HG02943 (cell line): Measurements from ENCODE around the gene SMARCB1.
"Not testable (repeated sequence)": the region's sequence is repeated elsewhere in the genome, so short reads cannot be mapped to it uniquely, and the experiment has no call there.

Source experiments
- ATAC-seq: cut with Tn5 transposase; IDR thresholded peaks from one replicate; pipeline ENCODE4 v1.9.1; 2021; ENCODE audit warnings: mild to moderate bottlenecking, low read depth, moderate library complexity; ENCODE audit not compliant: unreplicated experiment

The SMARCB1 gene

DNA sequence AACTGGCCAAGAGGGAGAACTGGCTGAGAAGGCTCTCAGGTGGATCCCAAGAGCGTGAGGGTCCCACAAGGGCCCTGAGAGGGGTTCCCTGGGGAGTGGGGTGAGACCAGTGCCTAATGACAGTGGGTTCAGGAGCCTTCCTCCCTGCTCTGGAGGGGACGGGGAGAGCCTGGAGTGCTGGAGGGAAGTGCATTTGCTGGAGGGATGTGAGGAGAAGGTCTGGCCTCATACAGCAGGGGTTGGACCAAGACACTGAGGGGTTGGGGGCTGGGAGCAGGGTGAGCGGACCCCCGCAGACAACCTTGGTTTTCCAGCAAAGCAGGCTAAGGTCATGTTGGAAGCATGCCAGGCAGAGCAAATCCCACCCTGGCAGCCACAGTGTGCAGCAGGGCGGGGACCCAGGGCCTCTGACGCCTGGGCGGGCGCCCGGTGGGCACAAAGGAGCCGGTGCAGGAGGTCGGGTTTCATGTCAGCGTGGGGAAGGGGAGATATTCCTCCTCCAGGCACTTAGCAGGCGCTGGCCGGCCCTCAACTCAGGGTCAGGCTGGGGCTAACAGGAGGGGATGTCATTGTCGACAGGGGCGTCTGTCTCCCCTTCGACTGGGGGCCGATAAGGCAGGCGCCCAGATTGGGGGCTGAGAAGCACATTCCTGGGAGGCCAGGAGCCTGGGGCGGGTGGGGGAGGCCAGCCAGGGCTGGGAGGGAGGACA lies 55.1 kb downstream of the SMARCB1 start:
- no peak for ATAC-seq

DNA sequence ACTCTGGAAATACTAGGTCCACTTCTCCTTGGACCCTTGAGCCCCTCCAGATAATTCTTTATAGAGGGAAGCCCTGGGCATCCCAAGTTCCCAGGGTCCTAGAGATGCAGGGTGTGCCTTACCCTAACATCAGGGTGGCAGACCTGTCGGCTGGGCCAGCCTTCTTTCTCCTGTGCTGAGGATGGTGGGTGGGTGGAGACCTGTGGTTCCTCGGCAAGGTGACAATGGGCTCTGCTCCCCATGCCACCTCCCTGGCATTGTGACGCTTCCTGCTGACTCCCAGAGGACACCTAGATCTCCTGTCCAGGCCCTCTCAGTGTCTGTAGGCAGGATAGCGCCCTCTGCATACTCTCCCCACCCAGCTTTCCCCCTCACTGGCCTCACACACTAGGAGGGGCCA lies 55.8 kb downstream of the SMARCB1 start:
- no peak for ATAC-seq

DNA sequence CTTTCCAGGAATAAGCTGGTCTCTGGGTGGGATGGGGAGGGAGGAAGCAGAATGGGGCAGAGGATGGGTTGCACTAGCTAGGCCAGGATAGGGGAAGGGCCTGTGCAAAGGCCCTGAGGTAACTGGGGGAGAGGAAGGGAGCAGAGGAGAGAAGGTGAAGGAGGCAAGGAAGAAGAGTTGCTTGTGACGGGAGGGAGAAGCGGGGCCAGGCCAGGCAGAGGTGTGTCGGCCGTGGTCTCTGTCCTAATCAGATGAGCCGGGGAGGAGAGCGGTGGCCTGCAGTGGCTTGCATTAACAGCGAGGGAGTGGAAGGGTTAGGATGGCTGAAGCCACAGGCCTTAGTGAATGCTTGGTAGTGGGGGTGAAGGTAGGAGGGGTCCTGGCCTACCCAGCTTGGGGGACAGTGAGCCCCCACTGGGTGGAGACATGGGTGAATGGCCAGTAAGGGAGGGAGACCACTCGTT lies 58.0 kb downstream of the SMARCB1 start:
- ATAC-seq, result no peak

DNA sequence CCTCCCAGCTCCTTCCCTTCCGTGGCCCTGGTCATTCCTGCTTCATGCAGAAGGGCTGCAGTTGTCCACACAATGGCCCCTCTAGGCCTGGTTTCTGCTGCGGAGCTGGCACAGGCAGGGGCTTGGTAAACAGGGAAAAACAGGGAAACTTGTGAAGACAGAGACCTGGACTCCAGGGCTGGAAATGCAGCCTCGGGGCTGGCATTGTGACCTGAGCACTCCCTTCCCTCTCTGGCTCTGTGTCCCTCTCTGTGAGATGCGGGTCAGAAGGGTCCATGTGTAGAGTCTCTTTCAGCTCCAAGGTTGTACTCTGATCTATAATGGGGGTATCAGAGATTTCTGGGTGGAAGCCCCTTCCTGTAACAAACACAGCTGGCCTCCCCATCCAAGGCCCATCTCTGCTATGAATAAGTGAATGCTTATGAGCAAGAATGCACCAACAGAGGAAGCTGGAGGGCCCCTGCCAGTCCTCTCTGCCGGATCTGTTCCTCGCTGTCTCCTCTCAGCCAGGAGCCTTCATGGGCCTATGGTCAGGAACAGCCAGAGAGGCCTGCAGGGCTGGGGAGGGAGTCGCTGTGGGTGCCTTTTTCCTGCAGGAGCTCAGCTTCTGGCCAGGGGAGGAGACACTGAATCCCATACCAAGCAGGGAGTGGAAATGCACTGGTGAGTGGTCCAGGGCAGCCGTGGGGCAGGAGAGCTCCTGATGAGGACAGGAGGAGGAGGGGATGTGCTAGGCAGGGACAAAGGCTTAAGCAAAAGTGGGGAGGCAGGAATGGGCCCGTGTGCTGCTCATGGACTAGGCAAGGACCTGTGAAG lies 58.7 kb downstream of the SMARCB1 start:
- ATAC-seq, result no peak

DNA sequence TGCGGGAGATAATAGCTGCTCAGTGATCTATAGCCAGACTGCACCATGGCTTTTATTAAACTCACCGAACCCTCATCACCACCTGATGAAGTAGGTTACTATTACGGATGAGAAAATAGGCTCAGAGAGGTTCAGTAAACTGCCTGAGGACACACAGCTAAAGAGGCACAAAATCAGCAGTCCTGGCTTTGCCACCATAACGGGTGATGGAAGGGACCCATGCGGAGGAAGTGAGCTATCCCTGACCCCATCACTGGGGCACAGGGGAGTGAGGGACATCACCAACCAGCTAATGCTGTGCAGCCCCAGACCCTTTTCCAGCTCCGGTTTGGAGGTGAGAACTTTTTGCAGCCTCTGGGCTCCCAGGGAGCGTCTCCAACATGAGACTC lies 59.3 kb downstream of the SMARCB1 start:
- ATAC-seq, result no peak

DNA sequence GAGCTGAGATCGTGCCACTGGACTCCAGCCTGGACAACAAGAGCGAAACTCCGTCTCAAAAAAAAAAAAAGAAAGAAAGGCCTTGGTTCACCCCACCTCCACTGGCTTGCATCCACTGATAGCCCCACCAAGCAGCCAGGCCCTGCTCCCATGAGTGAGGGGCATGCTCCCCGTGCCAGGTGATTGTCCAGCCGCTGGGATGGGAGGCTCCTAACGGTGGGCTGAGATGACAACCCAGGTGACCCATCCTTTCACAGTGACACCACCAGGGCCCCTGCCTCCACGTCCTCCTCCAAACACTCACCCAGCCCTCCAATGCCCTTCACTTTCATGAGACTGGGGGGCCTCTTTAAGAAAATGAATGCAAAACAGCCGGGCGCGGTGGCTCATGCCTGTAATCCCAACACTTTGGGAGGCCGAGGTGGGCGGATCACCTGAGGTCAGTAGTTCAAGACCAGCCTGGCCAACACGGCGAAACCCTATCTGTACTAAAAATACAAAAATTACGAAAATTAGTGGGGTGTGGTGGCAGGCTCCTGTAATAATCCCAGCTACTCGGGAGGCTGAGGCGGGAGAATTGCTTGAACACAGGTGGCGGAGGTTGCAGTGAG lies 60.6 kb downstream of the SMARCB1 start:
- no peak for ATAC-seq

DNA sequence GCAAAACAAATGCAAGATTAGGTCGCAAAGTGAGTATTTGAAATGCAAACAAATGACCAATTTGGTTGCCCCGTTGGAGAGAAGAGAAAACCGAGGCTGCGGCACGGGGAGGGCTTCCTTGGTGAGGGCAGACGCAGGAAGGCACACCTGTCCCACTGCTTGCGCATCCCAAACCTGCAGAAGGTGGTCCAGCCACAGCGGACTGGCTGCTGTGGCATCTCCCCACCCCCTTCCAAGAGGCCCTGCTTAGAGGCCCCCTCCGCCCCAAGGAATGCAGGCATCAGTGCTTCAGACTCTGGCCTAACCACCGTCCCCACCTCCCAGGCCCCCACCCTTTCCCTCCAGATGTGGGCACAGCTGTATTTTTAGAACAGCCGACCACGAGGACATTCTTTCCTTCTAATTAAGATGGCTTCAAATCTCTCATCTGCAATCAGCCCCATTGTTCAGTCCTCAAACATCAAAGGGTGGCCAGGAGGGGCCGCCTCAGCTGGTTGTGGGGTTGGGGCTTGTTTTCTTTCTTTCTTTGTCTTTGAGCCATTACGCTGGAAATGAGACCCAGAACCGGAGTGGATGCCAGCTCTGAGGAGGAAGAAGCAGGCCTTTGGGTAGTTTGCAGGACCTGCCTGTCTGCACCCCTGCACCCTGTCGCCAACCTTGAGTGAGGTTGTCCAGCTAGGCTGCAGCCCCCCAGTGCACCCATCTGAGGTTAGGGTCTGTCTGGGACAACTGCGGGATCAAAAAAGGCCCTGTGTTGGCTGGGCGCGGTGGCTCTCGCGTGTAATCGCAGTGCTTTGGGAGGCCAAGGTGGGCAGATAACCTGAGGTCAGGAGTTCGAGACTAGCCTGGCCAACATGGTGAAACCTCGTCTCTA lies 61.5 kb downstream of the SMARCB1 start:
- ATAC-seq, result no peak

DNA sequence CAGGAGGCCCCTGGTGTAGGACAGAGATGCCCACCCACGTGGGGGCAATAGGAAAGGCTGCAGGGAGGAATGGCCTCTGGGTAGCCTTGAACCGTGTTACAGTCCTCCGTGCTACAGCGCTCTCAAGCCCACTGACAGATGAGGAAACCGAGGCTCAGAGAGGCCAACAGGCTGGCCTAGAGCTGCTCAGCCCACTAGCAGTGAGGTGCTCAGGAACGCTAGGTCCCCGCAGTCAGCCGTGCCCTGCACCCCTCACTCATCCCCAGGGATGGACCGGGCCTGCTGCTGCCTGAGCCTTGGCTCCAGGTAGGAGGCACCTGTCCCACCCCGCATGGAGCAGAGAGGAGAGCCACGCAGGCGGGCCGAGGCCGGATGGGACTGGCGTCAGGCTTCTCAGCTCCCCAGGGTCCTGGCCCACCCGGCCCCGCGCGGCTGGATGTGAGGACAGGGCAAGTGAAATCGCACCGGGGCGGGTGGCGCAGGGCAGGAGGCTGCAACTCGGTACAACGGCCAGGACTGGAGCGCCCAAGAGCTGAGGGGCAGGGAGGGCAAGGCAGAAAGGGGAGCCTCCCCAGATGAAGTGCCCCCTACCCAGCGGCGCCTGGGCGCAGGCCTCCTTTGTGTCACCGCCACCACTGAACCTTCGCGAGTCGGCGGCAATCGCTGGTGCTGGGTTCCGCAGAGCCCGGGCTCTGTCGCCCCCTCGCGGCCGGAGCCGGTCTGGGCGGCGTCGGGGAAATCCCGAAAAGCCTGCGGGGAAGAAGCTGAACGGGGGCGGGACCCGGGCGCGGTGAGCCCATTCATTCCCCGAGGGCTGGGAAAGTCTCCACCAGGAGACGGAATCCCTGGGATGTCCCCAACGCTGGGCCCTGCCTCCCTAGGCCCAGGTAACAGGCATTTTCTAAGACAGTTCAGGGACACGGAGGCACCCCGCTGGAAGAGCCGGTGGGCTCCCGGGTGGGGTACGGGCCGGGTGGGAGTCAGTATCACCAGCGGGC lies 62.5 kb downstream of the SMARCB1 start:
- no peak for ATAC-seq

DNA sequence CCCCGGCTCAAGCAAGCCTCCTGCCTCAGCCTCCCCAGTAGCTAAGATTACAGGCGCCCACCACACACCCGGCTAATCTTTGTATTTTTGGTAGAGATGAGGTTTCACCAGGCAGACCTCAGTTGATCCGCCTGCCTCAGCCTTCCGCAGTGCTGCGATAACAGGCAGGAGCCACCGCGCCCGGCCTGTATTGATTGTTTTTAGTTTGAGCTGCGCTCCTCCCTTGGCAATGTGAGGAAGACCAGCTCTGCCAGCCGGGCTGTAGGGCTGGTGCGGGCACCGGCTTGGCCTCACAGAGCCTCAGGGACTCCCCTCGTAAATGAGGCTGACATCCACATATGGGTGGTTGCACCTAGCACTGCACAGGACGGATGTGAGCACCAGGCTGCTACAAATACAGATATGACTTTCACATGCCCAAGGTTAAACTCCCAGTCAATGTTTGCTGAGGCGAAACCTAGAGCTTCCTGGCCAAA lies 63.4 kb downstream of the SMARCB1 start:
- peak; percentile 49 for ATAC-seq

DNA sequence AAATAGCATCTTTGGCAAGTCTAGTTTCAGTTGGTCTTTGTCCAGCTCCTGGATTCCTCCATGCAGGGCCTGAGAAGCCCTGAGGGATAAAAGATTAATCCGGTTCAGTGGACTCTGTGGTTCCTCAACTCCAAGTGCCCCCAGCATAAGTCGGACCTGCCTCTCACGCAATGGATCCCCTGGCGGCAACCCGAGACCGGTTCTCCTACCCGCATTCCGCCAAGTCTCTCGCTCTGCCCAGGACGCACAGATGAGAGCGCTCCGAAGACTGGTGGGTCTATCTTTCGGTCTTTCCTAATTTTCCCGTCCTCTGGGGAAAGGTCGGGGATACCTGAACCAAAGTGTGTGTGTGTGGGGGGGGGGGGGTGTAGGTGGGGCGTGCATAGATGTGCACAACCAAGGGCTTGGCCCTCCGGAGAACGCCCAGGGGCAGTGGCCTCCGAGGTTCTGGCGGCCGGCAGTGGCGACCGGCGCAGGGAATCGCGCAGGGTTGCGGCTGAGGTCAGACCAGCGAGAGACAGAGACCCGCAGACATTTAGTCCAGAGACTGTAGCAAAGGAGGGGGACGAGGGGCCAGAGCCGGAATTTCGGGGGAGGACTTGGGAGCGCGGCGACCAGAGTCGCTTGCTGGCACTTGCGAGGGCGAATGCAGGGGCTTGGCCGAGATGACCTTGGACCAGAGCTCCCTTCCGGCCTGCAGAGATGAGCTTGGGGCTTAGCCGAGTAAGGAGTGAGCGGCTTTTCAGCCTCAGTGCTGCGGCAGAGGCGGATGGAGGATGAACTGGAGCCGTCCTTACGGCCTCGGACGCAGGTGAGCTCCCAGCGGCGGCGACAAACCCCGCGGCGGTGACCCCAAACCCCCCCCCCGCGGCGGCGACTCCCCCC lies 70.2 kb downstream of the SMARCB1 start:
- ATAC-seq, result peak; percentile 39

DNA sequence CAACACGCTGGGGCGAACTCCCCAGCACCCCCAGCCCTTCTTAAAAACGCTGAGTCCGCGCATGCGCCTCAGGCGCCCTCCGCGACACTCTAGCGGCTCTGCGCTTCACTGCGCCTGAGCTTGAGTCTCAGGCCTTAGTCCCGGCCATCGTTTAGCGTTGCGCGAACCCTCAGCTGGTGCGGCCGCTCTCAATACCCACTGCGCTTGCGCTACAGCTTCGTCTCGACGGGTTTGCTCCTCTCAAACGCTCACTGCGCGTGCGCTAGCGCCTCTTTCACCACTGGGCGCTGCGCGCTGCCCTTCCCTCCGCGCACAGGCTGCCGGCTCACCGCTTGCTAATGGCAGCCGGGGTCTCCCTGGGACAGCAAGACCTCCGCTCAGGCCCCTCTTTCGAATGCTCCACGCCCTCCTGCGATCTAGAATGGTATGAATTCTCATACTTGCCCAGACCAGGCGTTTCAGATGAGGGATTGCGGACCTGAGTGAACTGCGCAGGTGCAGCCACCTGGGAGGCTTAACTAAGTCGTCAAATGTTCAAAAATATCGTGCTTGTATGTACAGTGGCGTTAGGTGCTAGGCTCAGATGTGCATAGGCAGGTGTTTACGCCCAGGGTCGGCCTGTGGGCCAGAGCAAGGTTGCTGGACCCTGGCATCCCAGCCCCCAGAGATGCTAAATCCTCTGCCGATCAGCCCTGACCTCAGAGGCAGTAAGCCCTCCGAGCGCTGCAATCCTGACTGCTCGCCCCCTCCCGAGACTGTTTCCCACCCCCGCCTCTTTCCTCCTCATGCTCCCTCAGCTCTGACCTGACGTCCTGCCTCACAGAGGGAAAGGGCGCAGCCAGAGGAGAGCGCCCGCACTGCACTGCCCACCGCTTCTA lies 71.1 kb downstream of the SMARCB1 start, which contains the start of gene SLC2A11:
TSS of gene SLC2A11 (plus strand) at position 270 of the 878 bp plus-strand sequence. CDS start at position 395, 125 bp downstream.
- ATAC-seq, result peak; percentile 95

DNA sequence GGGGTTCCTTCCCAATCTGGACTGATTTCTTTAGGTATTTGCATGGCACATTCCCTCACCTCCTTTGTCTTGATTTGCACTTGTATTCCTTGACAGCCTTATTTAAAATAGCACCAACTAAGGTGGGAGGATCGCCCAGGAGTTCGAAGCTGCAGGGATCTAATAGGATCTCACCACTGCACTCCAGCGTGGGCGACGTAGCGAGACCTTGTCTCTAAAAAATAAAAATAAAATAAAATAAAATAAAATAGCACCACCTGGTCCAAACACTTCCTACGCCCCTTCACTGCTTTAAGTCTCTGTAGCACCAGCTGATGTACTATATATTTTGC lies 71.7 kb downstream of the SMARCB1 start:
- ATAC-seq, result no peak

DNA sequence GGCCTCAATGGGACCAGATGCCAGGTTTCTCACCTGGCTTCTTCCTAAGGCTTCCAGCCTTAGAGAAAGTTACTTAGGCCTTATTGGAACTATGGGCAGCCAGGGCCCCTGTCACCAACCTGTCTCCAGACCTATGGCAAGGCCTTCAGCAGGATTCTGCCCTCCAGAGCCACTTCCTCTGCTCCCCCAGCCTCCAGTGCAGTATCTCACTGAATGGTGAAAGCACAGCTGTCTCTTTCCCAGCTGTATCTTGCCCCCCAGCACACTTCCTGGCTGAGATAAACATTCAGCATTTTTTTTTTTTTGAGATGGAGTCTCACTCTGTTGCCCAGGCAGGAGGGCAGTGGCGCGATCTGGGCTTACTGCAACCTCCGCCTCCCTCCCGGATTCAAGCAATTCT lies 72.4 kb downstream of the SMARCB1 start:
- no peak for ATAC-seq

DNA sequence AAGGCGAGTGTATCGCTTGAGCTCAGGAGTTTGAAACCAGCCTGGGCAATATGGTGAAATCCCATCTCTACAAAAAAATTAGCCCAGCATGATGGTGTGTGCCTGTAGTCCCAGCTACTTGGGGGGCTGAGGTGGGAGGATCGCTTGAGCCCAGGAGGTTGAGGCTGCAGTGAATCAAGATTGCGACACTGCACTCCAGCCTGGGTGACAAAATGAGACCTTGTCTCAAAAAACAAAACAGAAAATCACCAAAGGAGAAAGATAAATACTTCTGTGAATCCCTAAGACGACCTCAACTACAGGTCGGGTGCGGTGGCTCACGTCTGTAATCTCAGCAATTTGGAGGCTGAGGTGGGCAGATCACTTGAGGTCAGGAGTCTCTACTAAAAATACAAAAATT lies 73.4 kb downstream of the SMARCB1 start:
- ATAC-seq, result not testable (repeated sequence)

DNA sequence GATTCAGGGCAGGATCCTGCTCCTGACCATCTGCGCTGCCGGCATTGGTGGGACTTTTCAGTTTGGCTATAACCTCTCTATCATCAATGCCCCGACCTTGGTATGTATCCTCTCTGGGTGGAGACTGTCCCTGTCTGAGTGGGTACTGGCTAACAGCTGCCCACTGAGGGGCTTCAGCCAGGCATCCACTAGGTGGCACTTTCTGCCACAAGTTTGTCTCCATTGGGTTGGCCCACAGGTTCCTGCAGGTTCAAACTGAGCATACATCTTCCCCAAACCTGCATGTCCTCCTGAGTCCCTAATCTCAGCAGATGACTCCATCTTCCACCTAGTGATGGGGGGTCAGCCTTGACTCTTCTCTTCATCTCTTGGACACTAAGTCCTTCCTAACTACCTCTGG lies 75.3 kb downstream of the SMARCB1 start:
- no peak for ATAC-seq

DNA sequence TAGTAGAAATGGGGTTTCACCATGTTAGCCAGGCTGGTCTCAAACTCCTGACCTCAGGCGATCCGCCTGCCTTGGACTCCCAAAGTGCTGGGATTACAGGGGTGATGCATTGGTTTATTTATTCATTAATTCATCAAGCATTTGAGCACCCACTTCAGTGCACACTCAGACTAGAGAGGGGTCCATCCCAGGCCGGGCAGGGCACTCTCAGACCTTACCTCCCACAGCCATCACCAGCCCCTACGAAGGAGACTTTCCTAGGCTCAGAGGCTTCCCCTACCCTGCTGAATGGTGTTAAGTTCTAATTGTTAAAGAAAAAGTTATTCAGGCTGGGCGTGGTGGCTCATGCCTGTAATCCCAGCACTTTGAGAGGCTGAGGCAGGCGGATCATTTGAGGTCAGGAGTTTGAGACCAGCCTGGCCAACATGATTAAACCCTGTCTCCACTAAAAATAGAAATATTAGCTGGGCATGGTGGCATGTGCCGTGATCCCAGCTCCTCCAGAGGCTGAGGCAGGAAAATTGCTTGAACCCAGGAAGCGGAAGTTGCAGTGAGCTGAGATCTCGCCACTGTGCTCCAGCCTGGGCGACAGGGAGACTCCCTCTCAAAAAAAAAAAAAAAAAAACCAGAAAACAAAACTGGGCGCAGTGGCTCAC lies 77.9 kb downstream of the SMARCB1 start:
- not testable (repeated sequence) for ATAC-seq

DNA sequence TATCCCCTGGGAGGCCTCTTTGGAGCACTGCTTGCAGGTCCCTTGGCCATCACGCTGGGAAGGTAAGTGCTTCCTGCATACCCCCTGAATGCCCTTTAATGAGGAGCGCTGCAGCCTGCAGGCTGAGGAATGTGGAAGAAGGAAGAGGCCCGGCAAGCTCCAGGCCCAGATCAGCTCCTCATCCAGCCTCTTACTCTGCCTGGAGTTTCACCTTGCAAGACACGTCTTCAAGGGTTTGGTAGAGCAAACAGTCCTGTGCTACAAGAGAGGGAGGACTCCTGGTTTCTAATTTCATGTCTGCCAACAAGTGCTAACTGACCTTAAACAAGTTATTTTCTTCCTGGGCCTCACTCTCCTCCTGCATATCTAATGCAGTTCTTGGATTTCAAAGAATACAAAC lies 81.8 kb downstream of the SMARCB1 start:
- no peak for ATAC-seq
